H7 (cell line): ENCODE measurements around the gene CDC42BPA. TPM values are rescaled to one million over a fixed set of nuclear protein-coding genes. Genes with fewer than 3 reads are reported as not detected.

Source experiments
- DNase-seq: peaks from one replicate; pipeline ENCODE4 v3.0.0; 2012
- H3K27me3 ChIP-seq: 2 replicates; pipeline ENCODE4 v1.6.0; 2011; ENCODE audit warnings: mild to moderate bottlenecking, low read length; ENCODE audit not compliant: control insufficient read depth, insufficient read depth
- H3K36me3 ChIP-seq: replicated peaks from 2 replicates; pipeline ENCODE4 v1.5.1; 2011; ENCODE audit warnings: low read length; ENCODE audit not compliant: control insufficient read depth, insufficient read depth
- H3K4me3 ChIP-seq: 2 replicates; pipeline ENCODE4 v1.5.1; 2011; ENCODE audit warnings: low read depth, mild to moderate bottlenecking, control low read depth, low read length, moderate library complexity; ENCODE audit not compliant: insufficient read depth
- total RNA-seq: library from RNA; depleted of rRNA; stranded (reverse); fragments of >200 nt; shearing (Covaris generic); gene quantifications from 2 replicates; pipeline ENCODE4 v1.2.3, GENCODE V29; 2014

The CDC42BPA gene
- total RNA-seq, 1 experiment from 2014 or later, result 26.1 TPM

DNA sequence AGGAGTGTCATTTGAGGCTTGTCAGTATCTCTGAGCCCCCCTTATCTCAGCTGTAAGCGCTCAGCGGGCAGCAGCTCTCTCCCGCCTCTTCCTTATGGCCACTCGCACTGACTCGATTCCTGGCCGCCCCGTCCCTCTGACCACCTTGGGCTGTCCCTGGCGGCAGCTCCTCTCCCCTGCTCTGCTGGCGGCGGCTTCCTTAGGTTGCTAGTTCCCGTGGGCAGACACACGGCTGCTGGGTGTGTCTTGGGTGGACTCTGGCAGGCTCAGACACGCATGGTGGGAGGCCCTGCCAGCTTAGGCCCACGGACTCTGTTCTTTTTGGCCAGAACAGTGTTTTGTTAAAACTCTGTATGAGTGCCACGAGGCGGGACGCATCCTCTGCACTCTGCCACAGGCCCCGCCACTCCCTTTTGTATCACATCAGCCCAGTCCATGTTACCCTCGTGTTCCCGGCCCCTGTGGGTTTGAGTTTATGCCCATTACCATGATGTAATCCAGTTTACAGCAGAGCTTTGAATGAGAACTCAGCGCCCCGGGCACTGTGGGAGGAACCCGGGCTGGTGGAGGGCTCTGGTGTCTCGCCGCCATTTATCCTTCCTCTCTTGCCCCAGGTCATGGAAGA lies 332.3 kb downstream of the CDC42BPA start:
- DNase-seq, result peak; percentile 52
- no peak overlapping the region for H3K4me3 ChIP-seq
- H3K27me3 ChIP-seq, result no peaks in the 10 kb centered on the region
- H3K36me3 ChIP-seq, result peaks cover 2% of the 10 kb centered on the region

GRCh38 chr1:226985239-226985838 lies 333.0 kb downstream of the CDC42BPA start:
- H3K4me3 ChIP-seq, result no peak overlapping the region
- H3K27me3 ChIP-seq, result no peaks in the 10 kb centered on the region
- DNase-seq, result peak; percentile 65
- peaks cover 2% of the 10 kb centered on the region for H3K36me3 ChIP-seq

GRCh38 chr1:226984521-226985238 lies 333.6 kb downstream of the CDC42BPA start:
- peak; percentile 52 for DNase-seq
- Histone ChIP-seq H3K27me3 (no peaks in the 10 kb centered on the region), H3K36me3 (peaks cover 2% of the 10 kb centered on the region), H3K4me3 (no peak overlapping the region)

DNA sequence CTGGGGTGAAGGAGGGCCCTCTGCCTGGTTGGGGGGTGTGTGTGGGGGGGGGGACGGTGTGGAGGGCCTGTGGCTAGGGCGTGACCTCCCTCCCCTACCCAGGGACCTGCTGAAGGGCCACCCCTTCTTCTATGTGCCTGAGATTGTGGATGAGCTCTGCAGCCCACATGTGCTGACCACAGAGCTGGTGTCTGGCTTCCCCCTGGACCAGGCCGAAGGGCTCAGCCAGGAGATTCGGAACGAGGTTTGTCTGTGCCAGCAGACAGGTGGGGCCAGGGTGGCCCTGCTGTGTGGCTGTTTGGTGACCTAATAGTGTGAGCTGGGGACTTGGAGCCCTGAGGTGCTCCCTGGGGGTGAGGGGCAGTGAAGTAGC lies 334.3 kb downstream of the CDC42BPA start:
- no peak overlapping the region for H3K4me3 ChIP-seq
- H3K27me3 ChIP-seq, result no peaks in the 10 kb centered on the region
- no peak for DNase-seq
- H3K36me3 ChIP-seq, result peaks cover 2% of the 10 kb centered on the region

GRCh38 chr1:226983247-226983991 lies 334.9 kb downstream of the CDC42BPA start:
- peak; percentile 59 for DNase-seq
- peaks cover 2% of the 10 kb centered on the region for H3K36me3 ChIP-seq
- no peak overlapping the region for H3K4me3 ChIP-seq
- H3K27me3 ChIP-seq, result no peaks in the 10 kb centered on the region

DNA sequence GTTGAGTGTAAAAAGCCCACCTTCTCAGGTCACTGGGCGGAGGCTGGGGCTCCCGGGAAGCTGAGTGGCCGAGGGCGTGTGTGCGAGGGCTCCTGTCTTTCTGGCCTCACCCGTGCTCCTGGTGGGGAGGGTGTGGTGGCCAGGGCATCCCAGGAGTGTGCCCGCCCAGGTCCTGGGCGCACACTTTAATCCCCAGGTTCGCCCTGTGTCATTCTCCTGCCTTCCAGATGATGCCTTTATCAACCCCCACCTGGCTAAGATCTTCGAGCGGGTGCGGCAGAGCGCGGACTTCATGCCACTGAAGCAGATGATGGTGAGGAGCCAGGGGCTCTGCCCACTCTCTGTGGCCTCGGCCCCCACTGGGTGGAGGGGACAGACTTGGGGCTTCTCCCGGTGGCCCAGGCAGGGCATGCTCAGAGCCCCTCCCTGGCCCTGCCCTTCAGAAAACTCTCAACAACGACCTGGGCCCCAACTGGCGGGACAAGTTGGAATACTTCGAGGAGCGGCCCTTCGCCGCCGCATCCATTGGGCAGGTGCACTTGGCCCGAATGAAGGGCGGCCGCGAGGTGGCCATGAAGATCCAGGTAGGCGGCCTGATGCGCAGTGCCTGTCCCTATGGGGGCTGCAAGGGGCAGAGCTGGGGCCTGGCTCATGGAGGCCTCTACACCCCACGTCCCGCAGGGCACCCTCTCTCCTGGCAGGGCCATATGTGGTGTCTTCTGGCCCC lies 335.7 kb downstream of the CDC42BPA start:
- DNase-seq, result peak; percentile 46
- Histone ChIP-seq H3K4me3 (no peak overlapping the region), H3K36me3 (no peaks in the 10 kb centered on the region; the same call in 1 of the 2 replicates), H3K27me3 (no peaks in the 10 kb centered on the region)

DNA sequence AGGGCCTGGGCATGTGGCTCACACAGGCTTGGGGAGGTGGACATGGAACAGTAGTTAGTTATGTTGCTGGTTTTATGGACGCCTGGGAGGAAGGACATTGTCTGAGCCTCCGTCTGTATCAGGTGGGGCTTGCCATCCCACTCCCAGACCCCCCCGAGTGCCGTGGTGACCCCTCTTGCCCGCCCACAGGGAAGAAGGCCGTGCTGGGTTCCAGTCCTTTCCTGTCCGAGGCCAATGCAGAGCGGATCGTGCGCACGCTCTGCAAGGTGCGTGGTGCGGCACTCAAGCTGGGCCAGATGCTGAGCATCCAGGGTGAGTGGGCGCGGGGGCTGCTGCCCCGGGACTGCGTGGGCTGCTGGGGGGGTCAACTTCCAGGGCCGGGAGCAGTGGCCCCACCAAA lies 336.5 kb downstream of the CDC42BPA start:
- Histone ChIP-seq H3K27me3 (no peaks in the 10 kb centered on the region), H3K36me3 (no peaks in the 10 kb centered on the region; the same call in 1 of the 2 replicates), H3K4me3 (no peak overlapping the region)
- peak; percentile 39 for DNase-seq

DNA sequence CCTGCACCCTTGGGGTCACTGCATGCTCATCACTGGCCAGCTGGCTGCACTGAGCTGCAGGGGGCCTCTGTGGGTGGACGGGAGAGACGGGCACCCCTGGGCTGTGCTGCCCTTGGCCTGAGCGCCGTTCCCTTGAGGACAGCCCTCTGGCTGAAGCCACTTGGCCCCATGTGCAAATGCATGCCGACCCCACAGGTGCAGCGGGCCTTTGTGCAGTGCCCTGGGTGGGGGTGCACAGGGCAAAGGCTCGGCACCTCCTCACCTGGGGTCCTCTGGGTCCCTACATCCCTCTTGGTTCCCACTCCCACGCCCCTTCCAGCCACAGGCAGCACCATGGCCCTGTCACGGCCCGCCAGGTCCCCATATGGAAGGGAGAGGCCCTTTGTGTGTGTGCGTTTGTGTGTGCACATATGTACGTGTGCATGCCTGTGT lies 336.9 kb downstream of the CDC42BPA start:
- DNase-seq, result peak; percentile 41
- Histone ChIP-seq H3K36me3 (no peaks in the 10 kb centered on the region; the same call in 1 of the 2 replicates), H3K4me3 (no peak overlapping the region), H3K27me3 (no peaks in the 10 kb centered on the region)

- DNase-seq, result peak; percentile 61
- Histone ChIP-seq H3K4me3 (no peak overlapping the region), H3K27me3 (no peaks in the 10 kb centered on the region)
These were observed 337.5 kb downstream of the CDC42BPA start for GRCh38 chr1:226980565-226981385.

DNA sequence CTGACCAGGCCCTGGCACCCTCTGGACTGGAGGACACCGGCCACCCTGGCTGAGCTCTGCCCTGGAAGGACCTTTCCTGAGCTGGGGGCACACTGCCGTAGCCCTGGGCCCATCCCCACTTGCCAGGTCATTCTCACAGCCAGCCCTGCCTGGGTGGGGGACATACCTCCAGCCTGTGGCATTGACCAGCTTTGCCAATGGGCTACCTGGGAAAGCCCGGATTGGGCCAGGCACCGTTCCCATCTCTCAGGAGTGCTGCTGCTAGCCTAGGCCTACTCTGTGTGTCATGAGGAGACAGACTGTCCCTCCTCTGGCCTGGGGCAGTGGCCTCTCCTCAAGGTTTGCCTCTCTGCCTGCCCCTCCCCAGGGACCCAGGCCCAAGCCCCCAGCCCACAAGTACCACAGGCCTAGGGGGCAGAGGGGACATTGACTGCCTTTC lies 338.2 kb downstream of the CDC42BPA start:
- H3K36me3 ChIP-seq, result no peaks in the 10 kb centered on the region; the same call in 1 of the 2 replicates
- no peaks in the 10 kb centered on the region for H3K27me3 ChIP-seq
- DNase-seq, result no peak
- H3K4me3 ChIP-seq, result no peak overlapping the region

More at GRCh38 chr1:226980565-226981385, 337.5 kb downstream of the CDC42BPA start:
- no peaks in the 10 kb centered on the region; the same call in 1 of the 2 replicates for H3K36me3 ChIP-seq

DNA sequence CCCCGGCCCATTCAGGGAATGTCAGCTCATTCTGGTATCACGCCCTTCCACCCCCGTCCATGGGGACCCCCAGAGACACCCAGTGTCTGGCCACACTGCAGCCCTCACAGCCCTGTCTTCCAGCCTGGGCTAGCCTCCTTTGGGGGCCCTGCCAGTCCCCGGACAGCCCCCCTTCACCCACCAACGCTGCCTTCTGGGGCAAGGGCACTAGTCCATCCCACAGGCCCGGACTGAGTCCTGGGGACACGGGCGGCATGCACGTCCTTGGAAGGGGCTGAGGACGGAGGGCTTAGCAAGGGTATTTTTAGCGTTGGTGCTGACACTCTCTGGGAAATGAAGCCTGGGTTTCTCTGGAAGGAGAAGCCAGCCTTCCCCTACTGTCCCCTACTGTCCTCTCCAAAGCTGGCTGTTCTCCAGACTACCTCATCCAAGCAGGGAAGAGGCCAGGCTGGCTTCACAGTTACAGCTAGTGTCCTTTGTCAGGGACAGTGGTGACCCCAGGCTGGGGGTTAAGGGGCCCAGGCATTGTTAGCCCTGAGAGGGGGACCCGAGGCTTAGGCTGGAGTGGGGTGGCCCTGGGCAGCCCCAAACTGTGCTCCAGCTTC lies 338.7 kb downstream of the CDC42BPA start:
- no peaks in the 10 kb centered on the region; the same call in 1 of the 2 replicates for H3K36me3 ChIP-seq
- no peak overlapping the region for H3K4me3 ChIP-seq
- no peaks in the 10 kb centered on the region for H3K27me3 ChIP-seq
- peak; percentile 34 for DNase-seq

DNA sequence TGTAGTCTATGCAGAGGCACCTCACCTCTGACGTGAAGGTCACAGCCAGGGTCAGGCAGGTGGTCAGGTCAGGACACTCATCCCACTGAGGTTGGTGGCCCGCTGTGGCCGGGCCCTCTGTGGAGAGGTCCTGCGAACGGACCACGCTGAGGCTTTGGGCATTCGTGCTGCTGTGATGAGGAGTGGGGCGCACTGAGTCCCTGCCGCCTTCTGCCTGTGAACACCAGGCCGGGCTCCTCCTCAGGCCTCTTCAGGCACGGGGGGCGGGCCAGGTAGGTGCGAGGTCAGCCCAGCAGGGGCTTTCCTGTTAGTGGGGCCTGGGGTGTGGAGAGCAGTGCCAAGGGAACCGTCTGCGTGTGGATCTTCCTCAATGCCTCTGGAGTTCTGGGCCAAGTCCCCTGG lies 339.2 kb downstream of the CDC42BPA start:
- peak; percentile 57 for DNase-seq
- Histone ChIP-seq H3K36me3 (no peaks in the 10 kb centered on the region; the same call in 1 of the 2 replicates), H3K27me3 (no peaks in the 10 kb centered on the region), H3K4me3 (no peak overlapping the region)
